Fibroblast of mammary gland (primary cell): Measurements from ENCODE around the gene DEK.

Experiments used
- DNase-seq: peaks from one replicate; pipeline ENCODE4 v3.0.0-alpha.2; 2010; ENCODE audit warnings: low read depth
- H3K4me3 ChIP-seq: 2 replicates; pipeline ENCODE4 v1.5.1; 2011; ENCODE audit warnings: low read depth, mild to moderate bottlenecking, low read length, moderate library complexity; ENCODE audit not compliant: control insufficient read depth
- CTCF ChIP-seq: conservative IDR thresholded peaks from 2 replicates; pipeline ENCODE4 v1.5.1; 2011; ENCODE audit warnings: low read depth, low read length, inconsistent platforms; ENCODE audit not compliant: control insufficient read depth, insufficient read depth

The DEK gene

DNA sequence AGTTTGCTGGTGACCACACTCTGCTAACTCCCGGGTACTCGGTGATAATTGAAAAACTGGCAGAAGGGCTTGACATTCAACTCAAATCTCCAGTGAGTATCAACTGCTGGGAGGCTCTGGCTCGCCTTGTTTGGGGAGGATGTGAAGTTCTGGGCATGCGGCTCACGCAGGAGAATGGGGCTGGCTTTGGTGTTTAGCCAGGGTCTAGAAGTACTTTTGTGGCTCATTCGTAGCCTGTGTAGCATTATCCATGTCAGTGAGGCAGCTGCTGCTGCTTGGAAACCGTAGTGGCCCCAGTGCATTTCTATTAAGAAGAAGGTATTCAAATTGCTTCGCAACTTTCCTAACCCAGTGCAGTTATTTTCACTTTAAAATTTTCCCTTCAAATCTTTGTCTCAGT lies 56.9 kb downstream of the DEK start:
- DNase-seq, result no peak
- no peak overlapping the region for H3K4me3 ChIP-seq
- TF ChIP-seq CTCF, result no peak

DNA sequence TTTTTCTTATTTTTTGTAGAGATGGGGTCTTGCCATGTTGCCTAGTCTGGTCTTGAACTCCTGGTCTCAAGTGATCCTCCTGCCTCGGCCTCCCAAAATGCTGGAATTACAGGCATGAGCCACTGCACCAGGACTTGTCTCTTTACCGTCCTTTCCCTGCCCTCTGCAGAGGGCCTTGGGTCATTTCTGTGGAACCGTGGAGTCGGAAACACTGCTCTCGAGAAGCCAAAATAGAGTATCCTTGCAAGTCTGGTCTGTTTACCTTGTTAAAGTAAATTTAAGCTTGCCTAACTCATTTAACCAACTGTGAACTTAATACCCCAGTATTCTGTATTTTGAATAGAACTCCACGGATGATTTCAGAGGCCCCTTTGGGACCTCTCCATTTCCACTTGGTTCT lies 57.7 kb downstream of the DEK start:
- DNase-seq, result no peak
- no peak for TF ChIP-seq CTCF
- no peak overlapping the region for H3K4me3 ChIP-seq

- no peak overlapping the region for H3K4me3 ChIP-seq
- no peak for DNase-seq
- TF ChIP-seq CTCF, result no peak
These were observed 59.6 kb downstream of the DEK start for GRCh38 chr6:18204691-18205090.

GRCh38 chr6:18203786-18204185 lies 60.5 kb downstream of the DEK start:
- no peak for TF ChIP-seq CTCF
- no peak for DNase-seq
- no peak overlapping the region for H3K4me3 ChIP-seq

- TF ChIP-seq CTCF, result no peak
- no peak for DNase-seq
These were observed 72.3 kb downstream of the DEK start for GRCh38 chr6:18192026-18192425.

GRCh38 chr6:18189196-18189595 lies 75.1 kb downstream of the DEK start:
- H3K4me3 ChIP-seq, result no peak overlapping the region
- DNase-seq, result no peak
- TF ChIP-seq CTCF, result no peak

More at GRCh38 chr6:18192026-18192425, 72.3 kb downstream of the DEK start:
- no peak overlapping the region for H3K4me3 ChIP-seq

GRCh38 chr6:18187701-18188100 lies 76.6 kb downstream of the DEK start:
- no peak for DNase-seq
- H3K4me3 ChIP-seq, result no peak overlapping the region
- no peak for TF ChIP-seq CTCF
